Breast epithelium (tissue), 4 donors: ENCODE measurements around the gene TTLL11. TPM values are rescaled to one million over a fixed set of nuclear protein-coding genes. Genes with fewer than 3 reads are reported as not detected.

ENCODE experiments used
- DNase-seq, 2 donors: peaks; one replicate each; pipeline ENCODE4 v3.0.0-alpha.2; 2019; ENCODE audit warnings: low spot score in 2 of 2
- H3K27ac ChIP-seq, 2 donors: fragments of 200-600 bp; sonication (generic) in 1 of 2; one replicate each; pipeline ENCODE4 v1.5.1; 2016 to 2019; ENCODE audit warnings: mild to moderate bottlenecking in 1 of 2
- H3K27me3 ChIP-seq, 2 donors: fragments of 200-600 bp; sonication (generic) in 1 of 2; one replicate each; pipeline versions ENCODE4 v1.5.1 to v1.6.0; 2017 to 2019; ENCODE audit warnings: control low read depth in 1 of 2, mild to moderate bottlenecking in 1 of 2
- H3K36me3 ChIP-seq: fragments of 200-600 bp; one replicate; pipeline ENCODE4 v1.5.1; 2019
- H3K4me1 ChIP-seq, 2 donors: fragments of 200-600 bp; sonication (generic); one replicate each; pipeline ENCODE4 v1.5.1; 2016 to 2019; ENCODE audit warnings: control low read depth in 1 of 2
- H3K4me3 ChIP-seq, 3 donors: fragments of 200-600 bp; sonication (generic); 1 replicate in 2 of 3; 2 replicates in 1 of 3; pipeline ENCODE4 v1.5.1; 2016 to 2019; ENCODE audit warnings: mild to moderate bottlenecking in 3 of 3, moderate library complexity in 2 of 3
- H3K9me3 ChIP-seq, 2 donors: fragments of 200-600 bp; sonication (generic) in 1 of 2; one replicate each; pipeline ENCODE4 v1.5.1; 2016 to 2019; ENCODE audit warnings: control low read depth in 1 of 2
- CTCF ChIP-seq, 3 donors: fragments of 450-650 bp; IDR thresholded peaks; one replicate each; pipeline ENCODE4 v1.5.1; 2016 to 2017; ENCODE audit warnings: antibody characterized with exemption in 3 of 3, mild to moderate bottlenecking in 3 of 3, moderate library complexity in 3 of 3
- POLR2A ChIP-seq: fragments of 450-650 bp; IDR thresholded peaks from one replicate; pipeline ENCODE4 v1.6.1; 2016; ENCODE audit warnings: antibody characterized with exemption, mild to moderate bottlenecking, moderate library complexity
- POLR2AphosphoS5 ChIP-seq, 3 donors: sonication (generic); formaldehyde crosslinking; IDR thresholded peaks; one replicate each; pipeline ENCODE4 v1.6.1; 2017; ENCODE audit warnings: antibody characterized with exemption in 3 of 3
- intact Hi-C: fragments of 100-400 bp; cut with DNase I; formaldehyde crosslinking; loops from one replicate; pipeline ENCODE4 v1.15.1; 2023; ENCODE audit warnings: low total_unique reads
- total RNA-seq, 3 donors: library from RNA; depleted of rRNA; stranded (reverse); fragments of >200 nt; gene quantifications; one replicate each; pipeline ENCODE4 v1.1.0, GENCODE V29; 2016

The TTLL11 gene
- total RNA-seq, 3 donors from 2014 or later, result 9.0 to 12.1 (median 10.0) TPM

- TF ChIP-seq CTCF (IDR thresholded peaks at IDR 0.05) (no peak), POLR2AphosphoS5 (IDR thresholded peaks at IDR 0.05) (no peak), POLR2A (no peak)
- no peaks in the 10 kb centered on the region for H3K27me3 ChIP-seq
- no peak for DNase-seq
- intact Hi-C loops, result no loop called here
- no peak overlapping the region for H3K27ac ChIP-seq
- H3K4me3 ChIP-seq, result no peak overlapping the region
- H3K36me3 ChIP-seq, result no peaks in the 10 kb centered on the region
- no peaks in the 10 kb centered on the region for H3K9me3 ChIP-seq
- H3K4me1 ChIP-seq, result peaks cover 0 to 8% of the 10 kb centered on the region in 2 donors
Measured at GRCh38 chr9:122090287-122090883, 2.7 kb downstream of the TTLL11 start.

DNA sequence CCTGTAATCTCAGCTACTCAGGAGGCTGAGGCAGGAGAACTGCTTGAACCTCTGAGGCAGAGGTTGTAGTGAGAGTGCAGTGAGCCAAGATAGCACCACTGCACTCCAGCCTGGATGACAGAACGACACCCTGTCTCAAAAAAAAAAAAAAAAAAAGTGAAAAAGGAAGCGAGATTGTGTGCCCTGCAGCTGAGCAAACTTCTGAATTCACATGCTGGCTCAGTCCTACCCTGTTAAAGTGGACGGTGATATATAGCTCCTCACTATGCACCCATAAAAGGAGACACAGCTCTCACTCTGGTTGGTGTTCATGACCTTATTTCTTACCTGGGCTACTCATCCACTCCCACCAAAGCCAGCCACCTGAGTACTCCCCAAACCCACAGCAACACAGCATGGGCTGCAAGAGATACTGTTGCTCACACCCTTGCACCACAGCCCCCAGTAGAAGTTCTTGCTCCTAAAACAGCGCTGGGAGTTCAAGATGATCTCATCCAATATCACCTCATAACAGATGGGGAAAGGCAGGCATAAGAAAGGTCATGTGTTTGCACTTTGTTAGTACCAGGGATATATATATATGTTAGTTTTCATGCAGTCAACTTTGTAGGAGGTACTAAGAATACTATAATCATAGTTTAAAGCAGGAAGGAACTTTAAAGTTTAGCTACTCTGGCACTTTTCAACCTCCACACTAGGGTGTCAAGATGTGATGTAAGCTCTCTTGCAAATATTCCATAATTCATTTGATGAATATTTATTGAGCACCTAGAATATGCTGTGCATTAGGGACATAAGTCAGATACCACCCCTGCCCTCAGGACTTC is 4.0 kb downstream of the TTLL11 start:
- H3K9me3 ChIP-seq, result no peaks in the 10 kb centered on the region
- intact Hi-C loops, result no loop called here
- no peak overlapping the region for H3K4me3 ChIP-seq
- H3K27ac ChIP-seq, result no peak overlapping the region
- no peaks in the 10 kb centered on the region for H3K36me3 ChIP-seq
- TF ChIP-seq CTCF (IDR thresholded peaks at IDR 0.05) (no peak), POLR2AphosphoS5 (IDR thresholded peaks at IDR 0.05) (no peak)
- DNase-seq, result no peak
- no peaks in the 10 kb centered on the region for H3K27me3 ChIP-seq
- H3K4me1 ChIP-seq, result peaks cover 0 to 8% of the 10 kb centered on the region in 2 donors

- Histone ChIP-seq H3K27ac (no peak overlapping the region), H3K4me3 (no peak overlapping the region), H3K27me3 (no peaks in the 10 kb centered on the region), H3K36me3 (no peaks in the 10 kb centered on the region), H3K4me1 (peaks cover 0 to 8% of the 10 kb centered on the region in 2 donors), H3K9me3 (no peaks in the 10 kb centered on the region)
- no peak for DNase-seq
- intact Hi-C loops, result no loop called here
- no peak for TF ChIP-seq POLR2AphosphoS5 (IDR thresholded peaks at IDR 0.05)
Measured at GRCh38 chr9:122087406-122088200, 5.5 kb downstream of the TTLL11 start.

- TF ChIP-seq CTCF (IDR thresholded peaks at IDR 0.05) (no peak), POLR2A (no peak), POLR2AphosphoS5 (IDR thresholded peaks at IDR 0.05) (no peak)
- Histone ChIP-seq H3K36me3 (no peaks in the 10 kb centered on the region), H3K27ac (no peak overlapping the region), H3K4me1 (peaks cover 0 to 4% of the 10 kb centered on the region in 2 donors), H3K27me3 (no peaks in the 10 kb centered on the region), H3K9me3 (no peaks in the 10 kb centered on the region), H3K4me3 (no peak overlapping the region)
- intact Hi-C loops, result no loop called here
- no peak for DNase-seq
Measured at GRCh38 chr9:122086873-122087272, 6.2 kb downstream of the TTLL11 start.

- no peak for DNase-seq
- TF ChIP-seq POLR2A (no peak), POLR2AphosphoS5 (IDR thresholded peaks at IDR 0.05) (no peak), CTCF (IDR thresholded peaks at IDR 0.05) (no peak)
Measured at GRCh38 chr9:122085260-122085659, 7.8 kb downstream of the TTLL11 start.

More at GRCh38 chr9:122085260-122085659, 7.8 kb downstream of the TTLL11 start:
- Histone ChIP-seq H3K4me1 (no peaks in the 10 kb centered on the region), H3K4me3 (no peak overlapping the region), H3K27me3 (no peaks in the 10 kb centered on the region), H3K9me3 (no peaks in the 10 kb centered on the region), H3K27ac (no peak overlapping the region), H3K36me3 (no peaks in the 10 kb centered on the region)
- intact Hi-C loops, result no loop called here
